ACC112 (cell line): Measurements from ENCODE around the gene UFC1.

Source experiments
- H2AFZ ChIP-seq: fragments of 200-600 bp; sonication (generic); one replicate; pipeline ENCODE4 v1.6.0; 2017; ENCODE audit warnings: antibody characterized with exemption, low read length; ENCODE audit not compliant: unreplicated experiment
- H3K27ac ChIP-seq: fragments of 200-600 bp; sonication (generic); 2 replicates; pipeline ENCODE4 v1.5.1; 2014; ENCODE audit warnings: low read depth, mild to moderate bottlenecking, antibody characterized with exemption, low read length, moderate library complexity
- H3K27me3 ChIP-seq: fragments of 200-600 bp; sonication (generic); 2 replicates; pipeline ENCODE4 v1.6.1; 2014; ENCODE audit warnings: mild to moderate bottlenecking, antibody characterized with exemption, low read length, moderate library complexity, mixed read lengths; ENCODE audit not compliant: insufficient read depth
- H3K36me3 ChIP-seq: fragments of 200-600 bp; sonication (generic); 2 replicates; pipeline ENCODE4 v1.6.1; 2016; ENCODE audit warnings: mild to moderate bottlenecking, antibody characterized with exemption, low read length, moderate library complexity, mixed read lengths; ENCODE audit not compliant: insufficient read depth
- H3K4me1 ChIP-seq: fragments of 200-600 bp; sonication (generic); one replicate; pipeline ENCODE4 v1.6.1; 2016; ENCODE audit warnings: low read length, mixed read lengths; ENCODE audit not compliant: insufficient read depth, unreplicated experiment, control insufficient read depth
- H3K4me3 ChIP-seq: fragments of 200-600 bp; sonication (generic); 2 replicates; pipeline ENCODE4 v1.5.1; 2014; ENCODE audit warnings: mild to moderate bottlenecking, low read depth, low read length
- H3K79me2 ChIP-seq: fragments of 200-600 bp; sonication (generic); one replicate; pipeline ENCODE4 v1.6.0; 2016; ENCODE audit warnings: low read length; ENCODE audit not compliant: control insufficient read depth, unreplicated experiment, insufficient read depth

UFC1 gene

DNA sequence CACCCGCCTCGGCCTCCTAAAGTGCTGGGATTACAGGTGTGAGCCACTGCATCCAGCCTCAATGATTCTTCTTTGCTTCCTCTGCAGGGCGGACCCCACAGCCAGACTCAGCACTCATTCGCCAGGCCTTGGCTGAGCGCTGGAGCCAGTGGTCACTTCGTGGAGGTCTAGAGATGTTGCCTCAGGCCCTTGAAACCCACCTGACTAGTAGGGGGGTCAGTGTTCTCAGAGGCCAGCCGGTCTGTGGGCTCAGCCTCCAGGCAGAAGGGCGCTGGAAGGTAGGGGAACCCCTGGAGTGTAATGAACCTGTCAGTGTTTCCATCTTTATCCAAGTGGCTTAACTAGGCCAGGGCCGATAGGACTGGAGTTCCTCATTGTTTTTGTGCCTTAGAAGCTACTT is 15.1 kb downstream of the UFC1 start:
- no peak overlapping the region for H3K4me3 ChIP-seq
- H3K79me2 ChIP-seq, result no peaks in the 10 kb centered on the region
- peaks cover 23% of the 10 kb centered on the region; the same call in 1 of the 2 replicates for H3K36me3 ChIP-seq
- H3K4me1 ChIP-seq, result peaks cover 19% of the 10 kb centered on the region
- H2AFZ ChIP-seq, result no peak overlapping the region
- no peak overlapping the region for H3K27ac ChIP-seq
- H3K27me3 ChIP-seq, result no peaks in the 10 kb centered on the region

DNA sequence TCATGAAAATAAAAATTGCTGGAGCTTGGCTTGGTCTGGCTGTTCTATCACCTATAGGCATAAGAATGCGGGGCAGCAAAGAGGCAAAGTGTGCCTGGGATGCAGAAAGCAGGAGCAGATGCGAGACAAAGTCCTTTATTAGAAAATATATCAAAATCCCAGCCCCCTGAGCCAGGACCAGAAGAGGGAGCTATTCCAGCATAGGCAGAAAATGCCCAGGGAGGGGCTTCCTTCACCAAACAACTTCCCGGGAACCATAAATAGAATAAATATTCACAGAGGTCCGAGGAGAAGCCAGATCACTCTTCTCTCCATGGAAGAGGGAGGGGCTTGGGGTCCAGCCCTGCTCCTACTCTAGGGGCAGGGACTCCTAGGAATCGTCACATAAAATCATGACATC is 17.4 kb downstream of the UFC1 start:
- peaks cover 20% of the 10 kb centered on the region for H3K4me1 ChIP-seq
- H3K79me2 ChIP-seq, result peaks cover 4% of the 10 kb centered on the region
- no peaks in the 10 kb centered on the region for H3K27me3 ChIP-seq
- no peak overlapping the region for H2AFZ ChIP-seq
- H3K27ac ChIP-seq, result peak overlapping the region; percentile 98; the same call in 1 of the 2 replicates
- peaks cover 21% of the 10 kb centered on the region; the same call in 1 of the 2 replicates for H3K36me3 ChIP-seq
- no peak overlapping the region for H3K4me3 ChIP-seq

DNA sequence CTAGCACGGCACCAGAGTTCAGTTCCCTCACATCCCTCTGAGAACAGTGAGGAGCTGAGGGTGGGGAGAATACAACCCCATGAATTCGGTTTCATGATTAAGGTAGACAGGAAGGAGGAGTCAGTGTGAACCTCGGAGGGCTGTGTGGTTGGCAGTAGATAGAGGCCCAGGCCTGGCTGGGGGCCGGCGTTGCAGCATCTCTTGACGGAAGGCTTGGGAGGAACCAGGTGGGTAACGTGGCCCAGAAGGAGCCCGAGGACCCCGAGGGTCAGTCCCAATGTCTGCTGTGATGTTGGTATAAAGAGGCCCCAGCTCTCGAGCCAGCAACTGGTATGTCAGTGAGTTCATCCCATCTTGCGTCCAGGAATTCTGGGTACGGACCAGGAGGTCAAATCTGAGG is 17.9 kb downstream of the UFC1 start:
- H3K4me1 ChIP-seq, result peaks cover 25% of the 10 kb centered on the region
- H3K27ac ChIP-seq, result peak overlapping the region; percentile 98
- no peaks in the 10 kb centered on the region for H3K27me3 ChIP-seq
- peaks cover 21% of the 10 kb centered on the region; the same call in 1 of the 2 replicates for H3K36me3 ChIP-seq
- no peak overlapping the region for H3K4me3 ChIP-seq
- H2AFZ ChIP-seq, result no peak overlapping the region
- H3K79me2 ChIP-seq, result peaks cover 9% of the 10 kb centered on the region

DNA sequence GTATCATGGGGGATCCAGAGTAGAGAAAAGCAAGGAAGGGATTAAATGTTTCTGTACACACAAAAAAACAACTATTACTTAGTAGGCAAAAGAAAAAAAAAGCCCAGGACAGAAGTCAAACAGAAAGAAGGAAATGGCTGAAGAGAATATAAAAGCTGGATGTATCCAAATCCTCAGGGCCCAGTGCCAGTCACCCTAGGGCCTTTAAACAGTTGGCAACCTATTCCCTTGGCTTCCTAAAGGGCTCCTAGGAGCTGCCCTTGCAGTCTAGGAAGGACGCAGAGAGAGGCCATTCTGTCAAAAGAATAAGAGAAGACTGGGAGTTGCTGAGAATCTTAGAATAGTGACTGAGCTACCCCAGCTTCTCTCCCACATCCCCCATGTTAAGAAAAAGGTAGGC is 18.6 kb downstream of the UFC1 start:
- Histone ChIP-seq H3K36me3 (peaks cover 21% of the 10 kb centered on the region; the same call in 1 of the 2 replicates), H3K79me2 (peaks cover 13% of the 10 kb centered on the region), H3K27me3 (no peaks in the 10 kb centered on the region), H2AFZ (no peak overlapping the region), H3K4me1 (peaks cover 25% of the 10 kb centered on the region), H3K27ac (peak overlapping the region; percentile 98), H3K4me3 (no peak overlapping the region)

DNA sequence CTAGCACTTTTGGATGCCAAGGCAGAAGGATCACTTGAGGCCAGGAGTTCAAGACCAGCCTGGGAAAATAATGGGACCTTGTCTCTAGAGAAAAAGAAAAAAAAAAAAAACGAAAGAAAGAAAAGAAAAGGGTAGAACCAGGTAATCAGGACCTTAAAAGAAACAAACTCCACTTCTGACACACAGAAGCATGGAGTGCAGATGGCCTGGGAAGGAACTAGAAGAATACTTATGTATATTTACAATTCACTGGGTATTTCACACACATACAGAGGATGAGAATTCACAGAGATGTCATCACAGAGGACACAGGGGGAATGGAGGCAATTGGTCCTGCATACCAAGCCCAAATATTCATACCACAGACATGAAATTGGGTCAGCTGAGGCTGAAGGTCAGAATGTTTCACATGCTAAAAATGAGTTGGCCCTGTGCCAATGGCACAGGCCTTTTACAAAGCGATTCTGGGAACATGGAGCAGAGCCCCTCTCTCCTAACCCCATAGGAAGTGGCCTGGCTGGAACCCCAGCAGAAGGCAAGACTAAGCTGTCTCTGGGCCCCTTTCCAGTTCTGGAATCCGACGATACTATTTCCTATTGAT is 19.1 kb downstream of the UFC1 start:
- Histone ChIP-seq H3K27ac (peak overlapping the region; percentile 98), H2AFZ (no peak overlapping the region), H3K4me3 (no peak overlapping the region), H3K36me3 (peaks cover 21% of the 10 kb centered on the region; the same call in 1 of the 2 replicates), H3K4me1 (peaks cover 28% of the 10 kb centered on the region), H3K79me2 (peaks cover 13% of the 10 kb centered on the region), H3K27me3 (no peaks in the 10 kb centered on the region)

DNA sequence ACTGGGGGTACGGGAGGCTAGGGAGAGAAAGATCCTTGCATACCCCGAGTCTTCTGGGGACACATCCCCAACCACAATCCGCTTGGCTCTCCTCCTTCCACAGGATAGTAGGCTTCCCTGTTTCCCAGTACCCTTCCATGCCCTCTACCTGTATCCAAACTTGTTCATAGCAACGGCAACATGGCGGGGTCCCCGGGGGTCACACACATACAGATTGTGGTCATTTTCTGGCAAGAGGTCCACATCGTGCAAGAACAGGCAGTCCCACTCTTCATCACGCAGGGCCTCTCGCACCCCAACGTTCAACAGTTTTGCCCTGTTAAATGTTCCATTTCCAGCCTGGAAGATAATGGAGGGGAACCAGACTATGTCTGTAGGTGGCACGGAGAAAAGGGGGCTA is 19.9 kb downstream of the UFC1 start:
- peaks cover 13% of the 10 kb centered on the region for H3K79me2 ChIP-seq
- no peak overlapping the region for H3K4me3 ChIP-seq
- H3K4me1 ChIP-seq, result peaks cover 30% of the 10 kb centered on the region
- H3K27ac ChIP-seq, result peak overlapping the region; percentile 98
- no peaks in the 10 kb centered on the region for H3K27me3 ChIP-seq
- H3K36me3 ChIP-seq, result peaks cover 21% of the 10 kb centered on the region; the same call in 1 of the 2 replicates
- no peak overlapping the region for H2AFZ ChIP-seq

DNA sequence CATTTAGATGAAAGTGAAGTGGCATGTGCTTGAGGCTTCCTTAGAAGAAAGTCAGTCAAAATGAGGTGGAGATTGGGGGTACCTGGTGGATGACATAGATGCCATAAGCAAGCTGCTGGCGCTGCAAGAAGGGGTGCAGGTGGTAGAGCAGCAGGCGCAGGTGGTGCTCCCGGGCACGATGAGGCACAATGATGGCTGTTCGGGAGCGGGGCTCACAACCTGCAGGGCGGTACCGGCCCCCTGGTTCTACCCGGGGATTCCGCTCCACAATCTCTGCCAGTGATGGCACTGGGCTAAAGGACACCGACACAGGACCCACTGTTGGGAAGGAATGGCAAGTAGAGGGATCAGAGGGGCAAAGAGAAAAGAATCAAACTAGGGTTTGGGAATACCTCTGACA is 21.1 kb downstream of the UFC1 start:
- Histone ChIP-seq H3K4me3 (no peak overlapping the region), H2AFZ (no peak overlapping the region), H3K4me1 (peaks cover 30% of the 10 kb centered on the region), H3K79me2 (peaks cover 13% of the 10 kb centered on the region), H3K27me3 (no peaks in the 10 kb centered on the region), H3K36me3 (peaks cover 16% of the 10 kb centered on the region; the same call in 1 of the 2 replicates), H3K27ac (peak overlapping the region; percentile 33; the same call in 1 of the 2 replicates)

DNA sequence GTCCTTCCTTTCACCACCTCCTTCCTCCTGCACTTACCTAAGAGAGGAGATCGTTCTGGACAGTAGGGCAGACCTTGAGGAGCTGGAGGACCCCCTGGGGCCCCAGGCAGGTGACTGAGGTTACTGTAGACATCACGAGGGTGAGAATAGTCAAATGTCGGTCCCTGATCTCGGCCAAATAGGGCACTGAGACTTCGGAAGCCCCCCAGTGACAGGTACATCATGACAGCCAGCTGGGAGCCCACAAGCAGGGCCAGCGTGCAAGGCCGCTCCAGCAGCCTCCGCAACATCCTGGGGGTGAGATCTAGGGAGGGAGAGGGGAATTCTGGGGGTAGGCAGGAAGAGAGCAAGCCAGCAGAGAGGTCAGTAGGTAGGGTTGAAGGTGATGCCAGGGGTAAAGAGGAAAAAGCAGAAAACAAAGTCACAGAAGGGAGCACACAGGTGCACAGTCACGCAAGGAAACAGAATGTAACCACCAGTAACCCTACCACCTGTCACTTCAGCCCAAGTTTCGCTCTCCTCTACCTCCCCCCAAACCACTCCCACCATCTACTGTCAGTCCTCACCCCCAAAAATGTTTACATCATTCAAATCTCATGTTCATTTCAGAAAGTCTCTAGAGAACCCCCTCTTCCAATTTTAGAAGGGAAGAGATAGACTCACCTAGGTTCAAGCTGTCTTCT is 22.1 kb downstream of the UFC1 start:
- no peaks in the 10 kb centered on the region for H3K27me3 ChIP-seq
- no peak overlapping the region for H2AFZ ChIP-seq
- H3K4me1 ChIP-seq, result peaks cover 30% of the 10 kb centered on the region
- H3K4me3 ChIP-seq, result peak overlapping the region; percentile 88
- H3K79me2 ChIP-seq, result peaks cover 13% of the 10 kb centered on the region
- peaks cover 11% of the 10 kb centered on the region; the same call in 1 of the 2 replicates for H3K36me3 ChIP-seq
- H3K27ac ChIP-seq, result peak overlapping the region; percentile 23; the same call in 1 of the 2 replicates

DNA sequence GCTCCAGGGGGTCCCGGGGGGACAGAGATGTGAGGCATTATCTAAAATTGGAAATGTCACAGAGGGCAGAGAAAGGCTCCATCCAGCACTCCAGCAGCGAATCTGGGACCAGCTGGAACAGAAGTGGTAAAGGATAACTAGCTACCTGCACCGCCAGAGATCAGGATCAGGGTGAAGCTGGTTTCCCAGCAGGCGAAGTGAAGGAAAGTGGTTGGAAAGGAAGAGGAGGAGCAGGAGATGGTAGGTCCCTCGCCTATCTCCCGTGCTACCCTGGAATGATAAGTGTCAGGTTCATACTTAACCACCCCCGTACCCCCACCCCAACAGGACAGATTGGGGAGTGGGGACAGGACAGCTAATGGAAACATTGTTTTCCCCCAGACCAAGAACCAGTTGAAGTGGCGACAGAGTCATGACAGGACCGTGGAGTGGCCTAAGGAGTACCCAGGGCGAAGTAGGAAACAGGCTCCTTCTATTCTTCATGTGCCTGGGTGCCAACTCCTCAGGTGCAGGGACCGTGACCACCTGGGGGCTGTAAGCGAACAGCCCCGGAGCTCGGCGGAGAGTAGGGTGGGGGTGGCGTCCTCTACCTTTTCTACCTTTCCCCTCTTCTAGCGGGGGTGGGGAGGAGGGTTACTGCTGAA is 22.8 kb downstream of the UFC1 start:
- peaks cover 13% of the 10 kb centered on the region for H3K79me2 ChIP-seq
- no peaks in the 10 kb centered on the region for H3K27me3 ChIP-seq
- H3K4me3 ChIP-seq, result peak overlapping the region; percentile 88
- no peak overlapping the region for H2AFZ ChIP-seq
- peak overlapping the region; percentile 23; the same call in 1 of the 2 replicates for H3K27ac ChIP-seq
- peaks cover 34% of the 10 kb centered on the region for H3K4me1 ChIP-seq
- H3K36me3 ChIP-seq, result peaks cover 6% of the 10 kb centered on the region; the same call in 1 of the 2 replicates

DNA sequence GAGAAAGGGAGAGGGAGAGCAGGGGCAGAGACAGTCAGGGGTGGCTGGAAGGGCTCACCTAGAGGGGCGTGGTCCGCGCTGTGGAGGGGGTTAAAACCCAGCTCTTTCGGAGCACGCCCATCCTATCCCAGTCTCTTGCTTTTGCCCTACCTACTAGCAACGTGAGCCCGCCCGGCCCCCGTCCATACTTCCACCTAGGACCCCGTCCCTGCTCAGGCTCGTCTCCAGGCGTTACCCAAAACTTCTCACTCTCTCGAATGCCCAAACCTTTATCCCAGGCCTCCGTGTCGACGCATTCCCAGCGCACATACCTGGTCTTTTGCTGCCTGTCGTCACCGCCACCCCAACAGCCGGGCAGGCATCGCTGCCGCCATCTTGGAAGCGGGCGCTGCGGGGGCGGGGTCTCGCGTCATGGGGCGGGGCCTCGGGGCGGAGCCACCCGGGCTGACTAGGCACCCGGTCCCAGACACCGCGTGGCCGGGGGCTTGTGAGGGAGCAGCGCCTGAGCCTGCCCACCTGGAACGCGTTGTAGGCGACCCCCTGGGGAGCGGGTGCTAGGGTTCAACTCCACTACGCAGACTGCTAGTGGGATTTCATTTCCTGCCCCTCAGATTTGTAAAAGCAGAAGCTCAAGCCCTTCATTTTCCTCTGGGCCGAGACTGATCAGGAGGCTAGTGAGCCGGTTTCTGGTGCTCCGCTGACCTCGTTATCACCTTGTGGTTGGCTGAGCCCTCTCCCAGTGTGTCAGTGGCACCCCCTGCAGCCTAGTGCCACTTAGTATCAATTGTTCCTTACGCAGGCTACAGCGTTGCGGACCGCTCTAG is 23.5 kb downstream of the UFC1 start, which contains the start of gene B4GALT3:
Gene B4GALT3, minus strand, starts transcription at position 396 of the 824 bp plus-strand sequence. CDS start 1,447 bp downstream, outside the sequence.
- peaks cover 37% of the 10 kb centered on the region for H3K4me1 ChIP-seq
- peak within 1 kb of the TSS; percentile 26 for H2AFZ ChIP-seq
- peak within 1 kb of the TSS; percentile 88 for H3K4me3 ChIP-seq
- H3K27ac ChIP-seq, result peak within 1 kb of the TSS; percentile 23; the same call in 1 of the 2 replicates
- peaks cover 3% of the 10 kb centered on the region; the same call in 1 of the 2 replicates for H3K36me3 ChIP-seq
- H3K27me3 ChIP-seq, result no peaks in the 10 kb centered on the region
- peaks cover 13% of the 10 kb centered on the region for H3K79me2 ChIP-seq
